ENCODE results near the gene DEFB123.

DEFB123 gene

DNA sequence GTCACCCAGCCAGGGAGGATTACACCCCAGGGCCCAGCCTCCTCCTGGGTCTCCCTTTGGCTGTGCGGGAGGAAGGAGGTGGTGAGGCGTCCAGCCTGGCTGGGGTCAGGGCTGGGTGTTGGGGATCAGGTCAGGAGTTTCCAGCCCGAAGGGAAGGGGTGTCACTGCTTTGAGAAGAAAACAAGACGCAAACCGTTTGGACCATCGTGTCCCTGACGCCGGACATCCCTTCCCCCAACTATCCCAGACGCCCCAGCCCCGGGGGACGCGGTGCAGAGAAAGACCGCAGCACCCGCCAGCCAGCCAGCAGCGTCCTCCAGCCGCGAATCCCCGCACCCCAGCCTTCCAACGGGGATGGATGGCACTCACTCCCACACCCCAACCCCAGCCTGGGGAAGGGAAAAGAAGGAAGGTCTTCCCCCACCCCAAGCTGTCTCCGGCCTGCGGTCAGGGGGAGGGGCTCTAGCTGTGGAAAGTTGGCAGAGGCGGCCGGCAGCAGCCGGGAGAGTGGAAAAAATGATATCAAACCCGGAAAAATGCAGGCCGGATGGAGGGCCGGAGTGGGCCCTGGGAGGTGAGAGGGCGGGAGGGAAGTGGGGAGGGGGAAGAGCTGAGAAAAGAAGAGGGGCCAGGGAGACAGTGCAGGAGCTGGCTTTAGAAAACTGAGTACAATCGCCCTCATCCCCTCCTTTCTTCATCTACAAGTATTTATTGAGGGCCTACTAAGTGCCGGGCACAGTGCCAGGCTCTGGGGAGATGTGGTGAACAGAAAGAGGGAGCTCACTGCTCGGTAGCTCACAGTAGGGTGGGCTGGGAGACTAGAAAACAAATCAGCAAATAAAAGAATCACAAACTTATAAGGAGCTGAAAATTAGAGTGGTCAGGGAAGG, 45.3 kb downstream of the DEFB123 start:
- no peak for TF ChIP-seq ZNF274 (IDR thresholded peaks at IDR 0.05; ENCODE audit: low read depth, low read length)
- no peak overlapping the region for H3K4me3 ChIP-seq (ENCODE audit: low read length)

DNA sequence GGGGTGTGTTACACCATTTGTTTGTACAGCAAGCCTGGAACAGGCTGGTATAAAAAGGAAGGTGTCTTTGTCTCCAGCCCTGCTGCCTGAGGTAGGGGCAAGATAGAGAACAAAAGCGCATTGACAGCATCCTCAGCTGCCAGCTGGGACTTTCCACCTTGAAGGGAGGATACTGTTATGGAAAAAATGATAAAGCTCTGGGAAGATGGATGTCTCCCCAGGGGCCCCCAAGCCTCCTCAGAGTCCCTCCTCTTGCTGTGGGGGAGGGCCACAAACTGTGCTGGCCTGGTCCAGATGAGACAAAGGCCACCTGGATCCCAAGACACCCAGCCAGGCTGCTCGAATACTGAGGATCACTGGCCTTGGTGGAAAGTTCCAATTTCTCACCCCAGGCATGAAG, 47.7 kb downstream of the DEFB123 start:
- no peak overlapping the region for H3K4me3 ChIP-seq (ENCODE audit: low read length)
- TF ChIP-seq ZNF274 (IDR thresholded peaks at IDR 0.05; ENCODE audit: low read depth, low read length), result no peak

DNA sequence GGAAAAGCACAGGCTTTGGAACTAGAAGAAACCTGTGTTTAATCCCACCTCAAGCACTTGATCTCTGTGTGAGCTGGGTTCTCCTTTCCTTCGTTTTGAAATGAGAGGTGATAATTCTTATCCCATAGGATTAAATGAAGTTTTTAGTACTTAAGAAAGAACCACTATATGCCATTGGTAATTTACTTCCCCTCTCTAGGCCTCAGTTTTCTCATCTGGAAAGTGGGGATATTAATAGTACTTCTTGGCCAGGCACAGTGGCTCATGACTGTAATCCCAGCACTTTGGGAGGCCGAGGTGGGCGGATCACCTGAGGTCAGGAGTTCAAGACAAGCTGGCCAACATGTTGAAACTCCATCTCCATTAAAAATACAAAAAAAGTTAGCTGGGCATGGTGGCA, 48.7 kb downstream of the DEFB123 start:
- TF ChIP-seq ZNF274 (IDR thresholded peaks at IDR 0.05; ENCODE audit: low read depth, low read length), result no peak
- H3K4me3 ChIP-seq (ENCODE audit: low read length), result no peak overlapping the region

DNA sequence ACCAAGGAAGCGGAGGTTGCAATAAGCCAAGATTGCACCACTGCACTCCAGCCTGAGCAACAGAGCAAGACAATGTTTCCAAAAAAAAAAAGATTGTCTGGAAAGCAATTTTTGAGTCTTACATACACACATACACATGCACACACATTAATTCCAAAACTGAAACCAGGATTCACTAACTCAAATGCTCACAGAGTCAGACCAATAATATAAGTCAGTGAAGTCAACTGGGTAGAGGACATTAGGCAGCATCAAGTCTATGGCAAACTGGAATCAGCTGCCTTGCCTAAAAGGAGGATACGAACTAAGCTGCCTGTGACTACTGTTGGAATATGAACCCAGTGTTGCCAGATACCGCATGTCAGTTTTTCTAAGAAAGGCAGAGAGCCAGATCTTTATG, 50.3 kb downstream of the DEFB123 start:
- no peak for TF ChIP-seq ZNF274 (IDR thresholded peaks at IDR 0.05; ENCODE audit: low read depth, low read length)
- H3K4me3 ChIP-seq (ENCODE audit: low read length), result no peak overlapping the region

DNA sequence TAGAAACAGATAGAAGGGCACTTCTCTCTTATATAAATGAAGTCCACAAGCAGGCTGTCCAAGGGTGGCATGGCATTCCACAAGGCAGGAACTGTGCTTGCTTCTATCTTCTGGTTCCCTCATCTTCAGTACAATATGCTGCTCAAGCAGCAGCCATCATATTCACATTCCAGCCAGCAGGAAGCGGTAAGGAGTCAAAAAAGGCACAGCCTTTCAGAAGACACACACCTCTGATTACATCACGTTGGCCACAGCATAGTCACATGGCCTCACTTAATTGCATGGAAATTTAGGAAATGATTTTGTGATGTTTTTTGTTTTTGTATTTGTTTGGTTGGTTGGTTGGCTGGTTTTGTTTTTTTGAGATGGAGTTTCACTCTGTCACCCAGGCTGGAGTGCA, 53.7 kb downstream of the DEFB123 start:
- H3K4me3 ChIP-seq (ENCODE audit: low read length), result no peak overlapping the region
- TF ChIP-seq ZNF274 (IDR thresholded peaks at IDR 0.05; ENCODE audit: low read depth, low read length), result no peak

DNA sequence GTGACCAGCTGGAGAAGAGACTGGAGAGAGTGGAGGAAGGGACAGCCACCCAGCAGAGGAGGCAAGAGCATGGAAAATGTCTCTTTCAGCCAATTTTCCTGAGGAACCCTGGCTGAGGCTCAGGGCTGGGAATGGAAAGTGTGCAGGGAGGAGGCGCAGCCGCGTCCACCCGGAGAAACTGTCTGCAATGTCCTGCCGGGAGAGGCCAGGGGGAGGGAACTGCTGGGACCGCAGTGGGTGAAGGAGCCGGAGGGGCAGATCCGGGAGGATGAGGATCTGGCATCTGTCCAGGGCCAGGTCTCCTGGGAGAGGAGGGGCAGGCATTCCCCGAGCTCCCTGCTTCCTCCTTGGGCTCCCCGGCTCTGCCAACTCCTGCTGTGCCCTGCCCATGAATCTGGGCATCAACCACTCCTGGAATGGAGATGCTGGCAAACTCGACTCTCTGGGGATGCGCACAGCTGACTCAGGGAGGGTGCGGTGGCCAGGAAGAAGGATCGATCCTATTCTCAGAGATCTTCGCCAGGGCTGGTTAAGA, 56.4 kb downstream of the DEFB123 start:
- H3K4me3 ChIP-seq (ENCODE audit: low read length), result no peak overlapping the region

DNA sequence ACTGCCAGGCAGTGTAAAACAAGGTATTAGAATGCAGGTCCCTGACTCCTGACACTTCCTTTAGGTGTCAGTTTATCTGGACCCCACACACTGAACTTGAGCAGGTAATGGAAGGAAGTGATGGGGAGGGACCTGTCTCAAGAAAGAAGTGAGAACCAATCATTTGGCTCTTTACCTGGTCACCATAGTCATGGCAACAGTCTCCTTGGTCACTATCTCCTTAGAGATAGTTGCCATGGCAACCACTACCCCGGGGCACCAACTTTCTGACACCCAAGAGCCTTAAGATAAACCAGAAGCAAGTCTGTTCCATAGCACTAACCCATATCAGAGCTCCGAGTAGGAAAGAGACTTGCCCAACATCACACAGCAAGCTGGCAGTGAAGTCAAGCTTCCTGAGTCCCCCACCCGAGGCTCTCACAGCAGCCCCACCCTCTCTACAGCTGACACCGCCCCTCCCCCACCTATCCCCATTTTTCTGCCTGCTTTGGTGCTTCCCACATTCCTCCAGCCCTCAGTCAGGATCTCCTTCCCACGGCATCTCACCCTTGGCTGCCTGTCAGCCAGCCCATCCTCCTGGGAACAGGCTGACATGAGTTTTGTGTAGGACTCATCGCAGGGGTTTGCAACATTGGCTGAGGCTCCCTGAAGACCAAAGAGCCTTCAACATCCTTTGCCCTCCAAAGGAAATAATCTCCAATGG, 57.6 kb downstream of the DEFB123 start:
- no peak for TF ChIP-seq ZNF274 (IDR thresholded peaks at IDR 0.05; ENCODE audit: low read depth, low read length)
- H3K4me3 ChIP-seq (ENCODE audit: low read length), result no peak overlapping the region

More for the DNA sequence above, 56.4 kb downstream of the DEFB123 start:
- TF ChIP-seq ZNF274 (IDR thresholded peaks at IDR 0.05; ENCODE audit: low read depth, low read length), result no peak

All from GM08714 (cell line).